ENCODE data around the gene SLC38A8. TPM values are rescaled to one million over a fixed set of nuclear protein-coding genes. Genes with fewer than 3 reads are reported as not detected.

SLC38A8 gene
- total RNA-seq, 2 experiments from 2014 or later: not detected

DNA sequence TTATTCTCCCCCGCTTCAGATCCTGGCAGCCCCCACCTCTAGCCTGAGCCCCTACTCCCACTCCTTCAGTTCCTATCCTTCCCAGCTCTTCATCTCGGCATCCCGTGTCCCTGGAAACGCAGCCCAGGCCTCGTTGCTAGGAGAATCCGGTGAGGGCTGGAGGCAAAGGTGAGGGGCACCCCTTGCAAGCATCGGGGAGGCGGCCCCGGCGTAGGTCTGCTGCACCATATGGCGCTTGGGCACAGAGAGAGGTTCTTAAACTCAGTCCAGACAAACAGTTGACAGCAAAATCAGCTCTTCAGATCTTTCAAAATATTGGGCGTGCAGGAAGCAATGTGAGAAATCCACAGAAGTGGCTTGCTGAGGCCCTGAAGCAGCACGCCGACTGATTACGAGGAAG is 15.0 kb downstream of the SLC38A8 start:
- DNase-seq (no peak), ATAC-seq (no peak)
- H3K27ac Mint-ChIP-seq: no peak overlapping the region
- H3K4me3 Mint-ChIP-seq: no peak overlapping the region
- TF ChIP-seq CTCF (IDR thresholded peaks at IDR 0.05): no peak
- H3K36me3 Mint-ChIP-seq (ENCODE audit: low read depth): no peaks in the 10 kb centered on the region
- POLR2A ChIA-PET: no interaction called here
- peaks cover 15% of the 10 kb centered on the region for H3K4me1 Mint-ChIP-seq (ENCODE audit: low read depth)
- intact Hi-C loops (cut with micrococcal nuclease): no loop called here
- CTCF ChIA-PET: no interaction called here
- H3K27me3 Mint-ChIP-seq: peaks cover 24% of the 10 kb centered on the region
- H3K9me3 Mint-ChIP-seq: no peaks in the 10 kb centered on the region

GRCh38 chr16:84026606-84027005 is 16.0 kb downstream of the SLC38A8 start:
- no peak overlapping the region for H3K27ac Mint-ChIP-seq
- CTCF ChIA-PET: no interaction called here
- peaks cover 25% of the 10 kb centered on the region for H3K27me3 Mint-ChIP-seq
- H3K4me1 Mint-ChIP-seq (ENCODE audit: low read depth): peaks cover 15% of the 10 kb centered on the region
- H3K4me3 Mint-ChIP-seq: no peak overlapping the region
- POLR2A ChIA-PET: no interaction called here
- peaks cover under 1% of the 10 kb centered on the region for H3K9me3 Mint-ChIP-seq
- intact Hi-C loops (cut with micrococcal nuclease): no loop called here
- DNase-seq (no peak), ATAC-seq (no peak)
- no peak for TF ChIP-seq CTCF (IDR thresholded peaks at IDR 0.05)
- no peaks in the 10 kb centered on the region for H3K36me3 Mint-ChIP-seq (ENCODE audit: low read depth)

DNA sequence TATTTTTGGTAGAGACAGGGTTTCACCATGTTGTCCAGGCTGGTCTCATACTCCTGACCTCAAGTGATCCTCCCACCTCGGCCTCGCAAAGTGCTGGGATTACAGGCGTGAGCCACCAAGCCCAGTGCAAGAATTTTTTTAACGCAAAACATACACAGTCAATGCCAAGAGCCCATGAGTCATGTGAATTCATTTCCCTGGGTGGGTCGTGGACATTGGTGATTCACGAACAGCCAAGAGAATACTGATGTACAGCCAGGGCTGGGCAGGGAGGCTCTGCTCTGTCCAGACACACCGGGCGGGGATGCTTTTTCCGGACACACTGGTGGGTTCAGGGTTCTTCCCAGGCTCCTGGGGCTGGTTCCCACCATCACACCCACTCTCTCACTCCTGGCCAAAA is 17.7 kb downstream of the SLC38A8 start:
- POLR2A ChIA-PET: no interaction called here
- Mint-ChIP-seq H3K4me1 (ENCODE audit: low read depth) (peaks cover 9% of the 10 kb centered on the region), H3K4me3 (no peak overlapping the region), H3K27me3 (peaks cover 17% of the 10 kb centered on the region), H3K36me3 (ENCODE audit: low read depth) (no peaks in the 10 kb centered on the region), H3K9me3 (peaks cover 4% of the 10 kb centered on the region), H3K27ac (no peak overlapping the region)
- DNase-seq (no peak), ATAC-seq (no peak)
- CTCF ChIA-PET: interaction anchor here (1.8 kb wide), 1 partner anchor 41 kb away, joined by 4 read pairs; no protein-coding TSS in a partner anchor
- intact Hi-C loops (cut with micrococcal nuclease): no loop called here
- TF ChIP-seq CTCF (IDR thresholded peaks at IDR 0.05): no peak

DNA sequence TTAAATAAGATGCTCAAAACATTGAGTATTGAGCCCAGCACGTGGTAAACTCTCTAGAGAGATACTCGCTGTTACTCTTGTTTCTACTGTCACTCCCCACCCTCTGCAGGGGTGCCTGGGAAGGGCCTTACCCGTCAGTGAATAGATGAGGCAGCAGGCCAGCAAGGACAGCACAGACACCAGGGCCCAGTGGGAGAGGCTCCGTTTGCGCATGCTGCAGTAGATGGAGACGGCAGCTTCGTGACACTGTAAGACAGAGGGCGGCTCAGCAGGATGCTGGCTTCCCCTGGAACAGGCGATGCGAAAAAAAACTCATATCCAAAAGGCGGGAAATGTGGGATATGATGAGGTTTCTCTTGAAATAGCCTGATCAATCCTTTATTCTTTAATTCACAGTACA is 20.0 kb downstream of the SLC38A8 start:
- no peak for DNase-seq
- POLR2A ChIA-PET: no interaction called here
- Mint-ChIP-seq H3K9me3 (peaks cover 6% of the 10 kb centered on the region), H3K27me3 (peaks cover 16% of the 10 kb centered on the region), H3K4me3 (no peak overlapping the region), H3K27ac (no peak overlapping the region), H3K36me3 (ENCODE audit: low read depth) (no peaks in the 10 kb centered on the region), H3K4me1 (ENCODE audit: low read depth) (no peaks in the 10 kb centered on the region)
- no peak for ATAC-seq
- intact Hi-C loops (cut with micrococcal nuclease): no loop called here
- TF ChIP-seq CTCF (IDR thresholded peaks at IDR 0.05): no peak
- CTCF ChIA-PET: no interaction called here

DNA sequence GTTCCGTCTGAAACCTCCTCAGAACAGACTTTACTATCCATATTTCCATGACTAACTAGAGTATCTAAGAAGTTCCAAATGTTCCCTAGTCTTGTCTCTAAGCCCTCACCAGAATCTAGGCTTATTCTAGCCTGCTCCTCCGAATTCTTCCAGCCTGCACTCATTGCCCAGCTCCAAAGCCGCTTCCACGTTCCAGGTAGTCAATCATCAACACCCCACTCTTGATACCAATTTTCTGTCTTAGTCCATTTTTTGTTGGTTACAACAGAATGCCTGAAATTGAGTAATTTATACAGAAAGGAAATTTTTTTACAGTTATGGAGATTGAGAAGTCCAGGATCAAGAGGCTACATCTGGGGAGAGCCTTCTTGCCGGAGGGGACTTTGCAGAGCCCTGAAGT is 21.1 kb downstream of the SLC38A8 start:
- H3K27ac Mint-ChIP-seq: no peak overlapping the region
- no peak for ATAC-seq
- no peak for DNase-seq
- H3K36me3 Mint-ChIP-seq (ENCODE audit: low read depth): no peaks in the 10 kb centered on the region
- H3K27me3 Mint-ChIP-seq: peaks cover 9% of the 10 kb centered on the region
- H3K4me3 Mint-ChIP-seq: no peak overlapping the region
- CTCF ChIA-PET: no interaction called here
- H3K4me1 Mint-ChIP-seq (ENCODE audit: low read depth): no peaks in the 10 kb centered on the region
- intact Hi-C loops (cut with micrococcal nuclease): no loop called here
- H3K9me3 Mint-ChIP-seq: peaks cover 6% of the 10 kb centered on the region
- POLR2A ChIA-PET: no interaction called here
- no peak for TF ChIP-seq CTCF (IDR thresholded peaks at IDR 0.05)

Data from activated CD8-positive, alpha-beta T cell treated with anti-CD3 and anti-CD28 coated beads for 36 hours (primary cell).